ENCODE results near the gene BHLHE23.

Gene BHLHE23

GRCh38 chr20:63006540-63007359 lies at the start of gene BHLHE23:
TSS of gene BHLHE23 (minus strand) at chr20:63006964. CDS start at chr20:63006774, 190 bp downstream.
- DNase-seq, result no peak

- DNase-seq, result no peak
Observed at GRCh38 chr20:63055575-63056235, 48.9 kb upstream of the BHLHE23 start.

GRCh38 chr20:63054681-63055240 lies 48.0 kb upstream of the BHLHE23 start:
- no peak for DNase-seq

DNA sequence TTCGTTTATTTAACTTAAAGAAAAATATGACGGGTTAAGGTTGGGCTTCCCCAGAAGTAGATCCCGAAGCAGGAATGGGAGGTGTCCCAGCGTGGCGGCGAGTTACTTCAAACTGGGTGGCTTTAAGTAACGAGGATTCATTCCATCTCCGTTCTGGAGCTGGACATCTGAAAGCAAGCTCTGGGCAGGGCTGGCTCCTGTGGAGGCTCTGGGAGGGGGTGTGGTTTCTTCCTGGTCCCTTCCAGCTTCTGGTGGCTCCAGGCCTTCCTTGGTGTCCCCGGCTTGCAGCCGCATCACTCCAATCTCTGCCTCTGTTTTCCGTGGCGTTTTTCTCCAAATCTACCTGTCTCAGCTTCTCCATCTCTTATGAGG lies 47.3 kb upstream of the BHLHE23 start:
- no peak for DNase-seq

GRCh38 chr20:63053432-63054102 lies 46.8 kb upstream of the BHLHE23 start:
- DNase-seq, result no peak

DNA sequence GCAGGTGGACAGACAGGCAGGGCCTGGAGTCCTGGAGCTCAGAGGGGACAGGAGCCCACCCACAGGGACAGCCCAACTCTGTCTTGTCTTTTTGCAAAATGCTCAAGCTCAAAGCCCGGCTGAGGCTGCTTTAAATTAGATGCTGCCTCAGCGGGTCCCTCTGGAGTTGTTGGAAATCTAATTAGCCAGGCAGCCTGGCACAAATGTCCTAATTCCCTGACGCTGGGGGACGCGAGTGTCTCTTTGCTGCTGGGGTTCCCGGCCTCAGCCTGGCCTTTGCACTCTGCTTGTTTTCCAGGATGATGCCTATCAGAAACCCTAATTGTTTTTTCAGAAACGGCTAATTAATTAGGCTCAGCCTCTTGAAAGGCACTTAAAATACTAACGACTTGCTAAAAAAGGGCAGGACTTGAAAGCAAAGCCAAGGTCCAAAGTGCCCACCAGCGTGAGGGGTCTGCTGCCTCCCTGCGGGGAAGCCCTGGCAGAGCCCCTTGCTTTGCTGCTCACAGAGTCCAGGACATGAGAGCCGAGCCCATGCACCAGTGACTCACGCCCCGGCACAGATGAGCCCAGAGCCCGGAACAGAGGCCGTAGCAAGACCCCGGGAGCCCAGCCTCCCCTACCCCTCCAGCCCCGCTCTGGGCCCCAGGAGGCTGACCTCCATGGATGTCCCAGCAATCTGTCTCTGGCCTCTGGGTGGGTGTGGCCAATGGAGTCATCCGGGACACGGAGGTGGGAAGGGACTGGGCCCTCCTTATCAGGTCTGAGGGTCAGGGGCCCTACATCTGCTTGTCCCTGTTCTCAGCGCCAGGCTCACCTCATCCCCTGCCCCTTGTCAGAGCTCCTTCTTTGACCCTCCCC lies 46.0 kb upstream of the BHLHE23 start:
- DNase-seq, result no peak

DNA sequence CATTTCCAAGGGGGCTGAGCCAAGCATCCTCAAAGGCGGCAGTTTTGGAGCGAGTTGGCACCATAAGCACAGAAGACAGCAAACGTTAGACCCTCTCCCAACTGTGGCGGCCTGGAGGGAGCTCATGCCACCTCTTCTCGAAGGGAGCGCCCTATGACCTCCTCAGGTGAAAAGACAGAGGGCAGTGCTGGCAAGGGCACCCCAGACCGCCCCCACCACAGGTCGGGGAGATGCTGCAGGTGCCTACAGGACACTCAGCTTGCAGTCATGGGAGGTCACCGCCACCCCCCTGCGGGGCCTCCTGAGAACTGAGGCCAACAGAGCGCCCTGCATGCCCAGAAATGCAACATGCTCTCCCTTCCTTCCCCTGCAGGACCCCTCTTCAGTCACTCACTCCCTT lies 45.1 kb upstream of the BHLHE23 start:
- DNase-seq, result no peak

- no peak for DNase-seq
Observed at GRCh38 chr20:63051186-63051860, 44.6 kb upstream of the BHLHE23 start.

- no peak for DNase-seq
Observed at GRCh38 chr20:63050406-63050805, 43.6 kb upstream of the BHLHE23 start.

GRCh38 chr20:63049561-63050221 lies 42.9 kb upstream of the BHLHE23 start:
- no peak for DNase-seq

- no peak for DNase-seq
Observed at GRCh38 chr20:63049191-63049518, 42.4 kb upstream of the BHLHE23 start.

DNA sequence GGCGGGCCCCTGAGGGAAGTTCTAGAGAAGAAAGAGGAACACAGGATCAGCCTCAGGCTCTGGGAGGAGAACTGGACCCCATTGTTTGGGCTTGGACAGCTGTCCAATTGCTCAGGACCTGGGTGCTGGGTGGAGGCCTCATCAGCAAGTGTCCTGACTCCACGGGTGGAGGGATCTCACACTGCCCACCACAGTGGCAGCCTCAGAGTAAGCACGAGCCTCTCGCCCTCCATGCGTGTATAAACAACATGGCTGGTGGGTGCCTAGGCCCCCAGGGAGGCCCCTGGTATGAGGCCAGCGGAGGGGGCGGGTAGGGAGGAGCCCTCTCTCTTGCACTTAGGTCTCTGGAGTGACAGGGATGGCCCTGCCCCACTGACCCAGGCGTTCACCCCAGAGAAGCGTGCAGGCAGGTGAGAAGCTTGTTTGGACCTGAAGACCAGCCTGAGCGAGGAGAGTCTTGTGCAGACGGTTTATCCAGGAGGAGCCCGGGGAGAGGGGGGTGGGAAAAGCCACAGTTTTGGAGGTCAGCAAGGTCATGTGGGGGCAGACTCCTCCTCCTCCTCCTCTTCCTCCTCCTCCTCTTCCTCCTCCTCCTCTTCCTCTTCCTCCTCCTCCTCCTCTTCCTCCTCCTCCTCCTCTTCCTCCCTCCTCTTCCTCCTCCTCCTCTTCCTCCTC lies 41.9 kb upstream of the BHLHE23 start:
- no peak for DNase-seq

GRCh38 chr20:63047946-63048345 lies 41.2 kb upstream of the BHLHE23 start:
- DNase-seq, result no peak

DNA sequence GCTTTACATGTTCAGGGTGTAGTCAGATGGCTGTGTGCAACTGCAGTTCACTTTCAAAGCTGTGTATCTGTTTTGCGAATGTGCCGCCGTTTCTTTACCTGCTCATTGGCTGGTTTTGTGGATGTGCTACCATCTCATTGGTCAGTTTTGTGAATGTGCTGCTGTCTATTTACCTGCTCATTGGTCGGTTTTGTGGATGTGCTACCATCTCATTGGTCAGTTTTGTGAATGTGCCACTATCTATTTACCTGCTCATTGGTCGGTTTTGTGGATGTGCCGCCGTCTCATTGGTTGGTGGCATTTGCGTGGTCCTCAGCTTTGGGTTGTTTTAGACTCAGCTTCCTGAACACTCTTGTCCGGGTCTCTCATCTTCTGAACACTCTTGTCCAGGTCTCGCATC lies 40.5 kb upstream of the BHLHE23 start:
- DNase-seq, result no peak

DNA sequence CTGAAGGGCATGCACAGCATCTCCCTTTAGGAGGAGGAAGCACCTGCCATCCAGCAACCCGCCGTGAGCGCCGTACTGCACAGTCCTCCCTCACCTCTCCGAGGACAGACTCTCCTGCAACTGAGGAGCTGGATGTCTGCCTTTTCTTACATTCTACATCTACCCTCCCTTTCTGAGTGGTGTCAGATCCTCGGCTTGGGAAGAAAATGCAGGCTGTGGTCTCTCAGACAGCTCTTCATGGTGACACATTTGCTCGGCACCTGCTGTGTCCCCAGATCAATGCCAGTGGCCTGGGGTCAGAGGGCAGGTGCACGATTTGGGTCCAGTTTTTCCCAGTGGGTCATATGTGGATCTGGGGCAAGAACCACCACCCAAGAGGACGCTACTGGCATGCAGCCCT lies 40.1 kb upstream of the BHLHE23 start:
- DNase-seq, result no peak

DNA sequence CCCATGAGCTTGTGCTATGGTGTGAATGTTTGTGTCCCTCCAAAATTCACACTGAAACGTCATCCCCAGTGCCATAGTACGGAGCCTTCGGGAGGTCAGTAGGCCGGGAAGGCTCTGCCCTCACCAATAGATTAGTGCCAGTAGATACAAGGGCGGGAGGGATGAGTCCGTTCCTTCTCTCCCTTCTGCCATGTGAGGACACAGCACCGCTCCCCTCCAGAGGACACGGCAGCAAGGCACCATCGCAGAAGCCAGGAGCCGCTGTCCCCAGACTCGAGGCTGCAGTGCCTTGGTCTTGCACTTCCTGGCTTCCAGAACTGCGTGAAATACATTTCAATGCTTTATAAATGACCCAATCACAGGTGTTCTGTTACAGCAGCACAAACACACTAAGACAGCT lies 39.2 kb upstream of the BHLHE23 start:
- no peak for DNase-seq

DNA sequence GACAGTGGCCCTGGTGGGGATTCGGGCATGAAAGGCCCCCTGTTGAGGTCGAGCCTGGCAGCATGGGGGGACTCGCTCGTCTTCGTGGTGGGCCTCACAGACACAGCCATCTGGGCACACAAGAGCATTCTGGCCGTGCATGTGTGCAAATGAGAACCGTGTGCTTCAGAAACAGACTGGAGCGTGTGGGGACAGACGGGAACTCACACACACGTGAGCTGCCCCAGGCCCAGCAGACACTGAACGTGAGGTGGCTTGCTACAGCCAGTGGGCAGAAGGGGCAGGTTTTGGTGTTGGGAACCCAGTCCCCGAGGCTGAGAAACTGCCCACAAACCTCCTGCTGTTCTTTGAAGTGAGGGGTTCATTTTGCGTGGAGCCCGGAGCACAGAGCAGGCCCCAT lies 38.6 kb upstream of the BHLHE23 start:
- DNase-seq, result no peak

- DNase-seq, result no peak
Observed at GRCh38 chr20:63044605-63045004, 37.8 kb upstream of the BHLHE23 start.

DNA sequence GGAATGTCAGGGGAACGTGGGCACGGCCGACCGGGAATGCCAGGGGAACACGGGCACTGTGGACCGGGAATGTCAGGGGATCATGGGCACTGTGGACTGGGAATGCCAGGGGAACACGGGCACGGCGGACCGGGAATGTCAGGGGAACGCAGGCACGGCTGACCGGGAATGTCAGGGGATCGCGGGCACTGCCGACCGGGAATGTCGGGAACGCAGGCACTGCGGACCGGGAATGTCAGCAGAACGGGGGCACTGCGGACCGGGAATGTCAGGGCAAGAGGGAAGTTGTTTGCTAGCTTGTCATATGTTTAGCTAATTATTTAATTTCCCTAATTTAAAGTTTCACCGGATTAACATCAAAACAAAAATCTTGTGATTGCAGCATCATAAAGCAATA lies 37.4 kb upstream of the BHLHE23 start:
- DNase-seq, result no peak

DNA sequence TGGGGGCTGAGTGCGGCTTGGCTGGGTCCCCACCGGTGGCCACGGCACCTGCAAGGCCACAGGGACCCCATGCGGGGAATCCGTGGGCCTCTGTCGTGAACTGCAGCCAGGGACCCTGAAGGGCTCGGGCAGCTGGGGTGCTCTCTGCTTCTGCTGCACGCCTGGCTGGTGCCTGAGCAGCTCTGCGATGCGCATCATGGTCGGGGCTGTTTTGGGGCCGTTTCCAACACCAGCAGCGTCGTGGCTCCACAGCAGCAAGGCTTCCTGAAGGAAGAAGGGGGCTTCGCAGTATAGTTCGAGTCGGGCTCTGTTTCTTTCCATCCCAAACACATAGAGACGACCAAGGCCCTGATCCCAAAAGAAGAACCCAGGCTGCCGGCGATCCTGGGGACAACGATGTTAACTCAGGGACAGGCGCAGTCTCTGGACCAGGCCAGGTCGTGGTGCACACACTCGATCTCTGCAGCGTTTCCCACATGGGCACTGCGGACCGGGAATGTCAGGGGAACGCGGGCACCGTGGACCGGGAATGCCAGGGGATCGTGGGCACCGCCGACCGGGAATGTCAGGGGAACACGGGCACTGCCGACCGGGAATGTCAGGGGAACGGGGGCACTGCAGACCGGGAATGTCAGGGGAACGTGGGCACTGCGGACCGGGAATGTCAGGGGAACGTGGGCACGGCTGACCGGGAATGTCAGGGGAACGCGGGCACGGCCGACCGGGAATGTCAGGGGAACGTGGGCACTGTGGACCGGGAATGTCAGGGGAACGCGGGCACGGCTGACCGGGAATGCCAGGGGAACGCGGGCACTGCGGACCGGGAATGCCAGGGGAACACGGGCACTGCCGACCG lies 36.8 kb upstream of the BHLHE23 start:
- DNase-seq, result no peak
